H1 (cell line): ENCODE results near the gene ALK.

Experiments
- CHD1 ChIP-seq: IDR thresholded peaks from 2 replicates; pipeline ENCODE4 v1.6.1; 2012; ENCODE audit warnings: low read depth, low read length, improper control_type of control experiment
- POLR2A ChIP-seq, 2 experiments: IDR thresholded peaks; 1 replicate in 1 of 2; 2 replicates in 1 of 2; pipeline ENCODE4 v1.6.1; 2011; ENCODE audit warnings: low read depth in 2 of 2, low read length in 2 of 2, mild to moderate bottlenecking in 2 of 2; ENCODE audit errors: control extremely low read depth in 1 of 2
- SRF ChIP-seq: IDR thresholded peaks from 2 replicates; pipeline ENCODE4 v1.6.1; 2011; ENCODE audit warnings: mild to moderate bottlenecking, low read depth, low read length, moderate library complexity

GRCh38 chr2:29699045-29699444 is 222.3 kb downstream of the ALK start:
- TF ChIP-seq SRF (no peak), POLR2A (IDR thresholded peaks at IDR 0.05; ENCODE audit: control extremely low read depth in 1 of 2, low read depth in 2 of 2, low read length in 2 of 2) (no peak), CHD1 (no peak)
